Loucy (cell line): ENCODE results near the gene TMEM39A.

Experiments used
- H2AFZ ChIP-seq: fragments of 200-600 bp; sonication (generic); 2 replicates; pipeline ENCODE4 v1.6.0; 2016; ENCODE audit warnings: antibody characterized with exemption, mild to moderate bottlenecking, low read length, moderate library complexity
- H3F3A ChIP-seq: fragments of 200-600 bp; 2 replicates; pipeline ENCODE4 v1.6.0; 2016; ENCODE audit warnings: antibody characterized with exemption, low read depth, mild to moderate bottlenecking
- H3K27me3 ChIP-seq: fragments of 200-600 bp; sonication (generic); 2 replicates; pipeline ENCODE4 v1.6.1; 2014; ENCODE audit warnings: low read length, mild to moderate bottlenecking; ENCODE audit not compliant: insufficient read depth, poor library complexity, severe bottlenecking
- H3K36me3 ChIP-seq: fragments of 200-600 bp; sonication (generic); 2 replicates; pipeline ENCODE4 v1.6.1; 2016; ENCODE audit warnings: low read length; ENCODE audit not compliant: insufficient read depth
- H3K4me1 ChIP-seq: fragments of 200-600 bp; sonication (generic); 2 replicates; pipeline ENCODE4 v1.5.1; 2014; ENCODE audit warnings: low read length, mild to moderate bottlenecking; ENCODE audit not compliant: insufficient read depth, poor library complexity, severe bottlenecking
- H3K4me2 ChIP-seq: fragments of 200-600 bp; sonication (generic); 2 replicates; pipeline ENCODE4 v1.6.0; 2014; ENCODE audit warnings: antibody characterized with exemption, low read length, low read depth, mild to moderate bottlenecking; ENCODE audit not compliant: poor library complexity, severe bottlenecking
- H3K4me3 ChIP-seq: fragments of 200-600 bp; sonication (generic); 2 replicates; pipeline ENCODE4 v1.5.1; 2014; ENCODE audit warnings: low read length, mild to moderate bottlenecking, mixed read lengths; ENCODE audit not compliant: poor library complexity, severe bottlenecking
- H3K79me2 ChIP-seq: fragments of 200-600 bp; sonication (generic); 2 replicates; pipeline ENCODE4 v1.6.1; 2014; ENCODE audit warnings: low read length; ENCODE audit not compliant: insufficient read depth
- H3K9ac ChIP-seq: fragments of 200-600 bp; sonication (generic); 2 replicates; pipeline ENCODE4 v1.6.0; 2014; ENCODE audit warnings: mild to moderate bottlenecking, low read depth, low read length, moderate library complexity; ENCODE audit not compliant: poor library complexity, severe bottlenecking
- H3K9me2 ChIP-seq: fragments of 200-600 bp; sonication (generic); replicated peaks from 2 replicates; pipeline ENCODE4 v1.6.1; 2016; ENCODE audit warnings: low read depth, low read length, mixed read lengths
- H3K9me3 ChIP-seq: fragments of 200-600 bp; sonication (generic); 2 replicates; pipeline ENCODE4 v1.6.1; 2014; ENCODE audit warnings: mild to moderate bottlenecking, antibody characterized with exemption, low read length, low read depth; ENCODE audit not compliant: insufficient read depth
- H4K20me1 ChIP-seq: fragments of 200-600 bp; sonication (generic); 2 replicates; pipeline ENCODE4 v1.6.0; 2014; ENCODE audit warnings: antibody characterized with exemption, low read length, mild to moderate bottlenecking; ENCODE audit not compliant: insufficient read depth, poor library complexity, severe bottlenecking
- CTCF ChIP-seq: fragments of 200-600 bp; sonication (generic); conservative IDR thresholded peaks from 2 replicates; pipeline ENCODE4 v1.5.1; 2014; ENCODE audit warnings: mild to moderate bottlenecking, antibody characterized with exemption, low read length
- EZH2phosphoT487 ChIP-seq: fragments of 200-600 bp; IDR thresholded peaks from 2 replicates; pipeline ENCODE4 v1.6.1; 2018; ENCODE audit warnings: antibody characterized with exemption, mild to moderate bottlenecking, moderate library complexity, borderline replicate concordance

The TMEM39A gene

GRCh38 chr3:119402791-119403190 lies 60.6 kb downstream of the TMEM39A start:
- Histone ChIP-seq H2AFZ (no peak overlapping the region), H3K4me2 (no peak overlapping the region), H3K4me3 (no peak overlapping the region), H3K9me3 (no peaks in the 10 kb centered on the region), H3F3A (no peaks in the 10 kb centered on the region), H3K9ac (no peak overlapping the region), H3K4me1 (no peaks in the 10 kb centered on the region), H3K36me3 (no peaks in the 10 kb centered on the region), H3K9me2 (no peaks in the 10 kb centered on the region), H3K27me3 (no peaks in the 10 kb centered on the region), H4K20me1 (no peaks in the 10 kb centered on the region), H3K79me2 (no peaks in the 10 kb centered on the region)
- TF ChIP-seq EZH2phosphoT487 (no peak), CTCF (no peak)

GRCh38 chr3:119401503-119402440 lies 61.6 kb downstream of the TMEM39A start:
- Histone ChIP-seq H4K20me1 (no peaks in the 10 kb centered on the region), H3K4me2 (no peak overlapping the region), H3K9ac (no peak overlapping the region), H3K4me1 (no peaks in the 10 kb centered on the region), H3K9me2 (no peaks in the 10 kb centered on the region), H3K27me3 (no peaks in the 10 kb centered on the region), H2AFZ (no peak overlapping the region), H3K79me2 (no peaks in the 10 kb centered on the region), H3K36me3 (no peaks in the 10 kb centered on the region), H3K4me3 (no peak overlapping the region), H3F3A (no peaks in the 10 kb centered on the region), H3K9me3 (no peaks in the 10 kb centered on the region)
- no peak for TF ChIP-seq CTCF
- no peak for TF ChIP-seq EZH2phosphoT487

GRCh38 chr3:119401069-119401468 lies 62.3 kb downstream of the TMEM39A start:
- Histone ChIP-seq H3K4me2 (no peak overlapping the region), H3K4me3 (no peak overlapping the region), H2AFZ (no peak overlapping the region), H3K9me2 (no peaks in the 10 kb centered on the region), H3F3A (no peaks in the 10 kb centered on the region), H3K9me3 (no peaks in the 10 kb centered on the region), H3K36me3 (no peaks in the 10 kb centered on the region), H3K27me3 (no peaks in the 10 kb centered on the region), H3K4me1 (no peaks in the 10 kb centered on the region), H3K9ac (no peak overlapping the region), H4K20me1 (no peaks in the 10 kb centered on the region), H3K79me2 (no peaks in the 10 kb centered on the region)
- TF ChIP-seq CTCF (no peak), EZH2phosphoT487 (no peak)
